Trophoblast cell (in vitro differentiated cells and primary cell): ENCODE measurements around the gene ARHGAP26.

Experiments
- DNase-seq, 2 donors: peaks; one replicate each; pipeline ENCODE4 v3.0.0-alpha.2; 2016
- H2AFZ ChIP-seq: 2 replicates; pipeline ENCODE4 v1.6.1; 2013; ENCODE audit warnings: low read length, moderate library complexity, mild to moderate bottlenecking; ENCODE audit not compliant: insufficient read depth, poor library complexity
- H2AK5ac ChIP-seq: 2 replicates; pipeline ENCODE4 v1.6.1; 2013; ENCODE audit warnings: mild to moderate bottlenecking, low read length
- H2BK120ac ChIP-seq: 2 replicates; pipeline ENCODE4 v1.6.1; 2013; ENCODE audit warnings: low read length, mild to moderate bottlenecking, moderate library complexity; ENCODE audit not compliant: insufficient read depth, poor library complexity
- H2BK12ac ChIP-seq: 2 replicates; pipeline ENCODE4 v1.6.1; 2013; ENCODE audit warnings: mild to moderate bottlenecking, low read length, moderate library complexity
- H2BK5ac ChIP-seq: 2 replicates; pipeline ENCODE4 v1.6.1; 2013; ENCODE audit warnings: low read length, low read depth, moderate library complexity, mild to moderate bottlenecking; ENCODE audit not compliant: poor library complexity
- H3K14ac ChIP-seq: 2 replicates; pipeline ENCODE4 v1.6.1; 2013; ENCODE audit warnings: mild to moderate bottlenecking, low read length
- H3K18ac ChIP-seq: 2 replicates; pipeline ENCODE4 v1.6.1; 2013; ENCODE audit warnings: mild to moderate bottlenecking, low read length
- H3K23ac ChIP-seq: 2 replicates; pipeline ENCODE4 v1.6.1; 2013; ENCODE audit warnings: low read length
- H3K27ac ChIP-seq: 2 replicates; pipeline ENCODE4 v1.5.1; 2013; ENCODE audit warnings: low read depth, mild to moderate bottlenecking, inconsistent platforms, low read length, moderate library complexity
- H3K27me3 ChIP-seq: 2 replicates; pipeline ENCODE4 v1.6.1; 2013; ENCODE audit warnings: inconsistent platforms, mild to moderate bottlenecking, low read length, moderate library complexity; ENCODE audit not compliant: insufficient read depth
- H3K36me3 ChIP-seq, 2 experiments: 1 replicate in 1 of 2; 2 replicates in 1 of 2; pipeline ENCODE4 v1.6.1; 2013; ENCODE audit warnings: low read length in 2 of 2, mild to moderate bottlenecking in 2 of 2, moderate library complexity in 1 of 2; ENCODE audit not compliant: insufficient read depth in 2 of 2, control insufficient read depth in 1 of 2
- H3K4ac ChIP-seq: 2 replicates; pipeline ENCODE4 v1.6.1; 2013; ENCODE audit warnings: low read depth, mild to moderate bottlenecking, low read length, moderate library complexity
- H3K4me1 ChIP-seq, 2 experiments: 1 replicate in 1 of 2; 2 replicates in 1 of 2; pipeline ENCODE4 v1.6.1; 2013; ENCODE audit warnings: low read length in 2 of 2, mild to moderate bottlenecking in 2 of 2, moderate library complexity in 1 of 2; ENCODE audit not compliant: insufficient read depth in 2 of 2, control insufficient read depth in 1 of 2
- H3K4me2 ChIP-seq: 2 replicates; pipeline ENCODE4 v1.6.1; 2013; ENCODE audit warnings: inconsistent platforms, mild to moderate bottlenecking, low read length, moderate library complexity
- H3K4me3 ChIP-seq: 2 replicates; pipeline ENCODE4 v1.5.1; 2013; ENCODE audit warnings: mild to moderate bottlenecking, low read depth, low read length, inconsistent platforms
- H3K79me1 ChIP-seq: one replicate; pipeline ENCODE4 v1.6.1; 2013; ENCODE audit warnings: low read length
- H3K79me2 ChIP-seq: 2 replicates; pipeline ENCODE4 v1.6.1; 2013; ENCODE audit warnings: low read length, mild to moderate bottlenecking; ENCODE audit not compliant: control insufficient read depth, insufficient read depth, poor library complexity
- H3K9ac ChIP-seq: 2 replicates; pipeline ENCODE4 v1.6.1; 2013; ENCODE audit warnings: mild to moderate bottlenecking, low read length
- H3K9me3 ChIP-seq: 2 replicates; pipeline ENCODE4 v1.6.1; 2013; ENCODE audit warnings: low read depth, mild to moderate bottlenecking, control low read depth, inconsistent platforms, low read length; ENCODE audit not compliant: insufficient read depth
- H4K12ac ChIP-seq: 2 replicates; pipeline ENCODE4 v1.6.1; 2013; ENCODE audit warnings: low read depth, mild to moderate bottlenecking, low read length, moderate library complexity
- H4K8ac ChIP-seq: 2 replicates; pipeline ENCODE4 v1.6.1; 2013; ENCODE audit warnings: low read depth, mild to moderate bottlenecking, low read length, moderate library complexity
- H4K91ac ChIP-seq: one replicate; pipeline ENCODE4 v1.6.1; 2013; ENCODE audit warnings: low read depth, mild to moderate bottlenecking, low read length, moderate library complexity
- WGBS: extraction: QIAGEN DNeasy Blood & Tissue Kit; methylation state at CpG from one replicate; pipeline ENCODE4 v1.1.7; 2013; ENCODE audit warnings: missing lambda C conversion rate; ENCODE audit not compliant: insufficient read length, insufficient coverage; ENCODE audit errors: extremely low coverage; 5-methylcytosine and 5-hydroxymethylcytosine counted together

ARHGAP26 gene

DNA sequence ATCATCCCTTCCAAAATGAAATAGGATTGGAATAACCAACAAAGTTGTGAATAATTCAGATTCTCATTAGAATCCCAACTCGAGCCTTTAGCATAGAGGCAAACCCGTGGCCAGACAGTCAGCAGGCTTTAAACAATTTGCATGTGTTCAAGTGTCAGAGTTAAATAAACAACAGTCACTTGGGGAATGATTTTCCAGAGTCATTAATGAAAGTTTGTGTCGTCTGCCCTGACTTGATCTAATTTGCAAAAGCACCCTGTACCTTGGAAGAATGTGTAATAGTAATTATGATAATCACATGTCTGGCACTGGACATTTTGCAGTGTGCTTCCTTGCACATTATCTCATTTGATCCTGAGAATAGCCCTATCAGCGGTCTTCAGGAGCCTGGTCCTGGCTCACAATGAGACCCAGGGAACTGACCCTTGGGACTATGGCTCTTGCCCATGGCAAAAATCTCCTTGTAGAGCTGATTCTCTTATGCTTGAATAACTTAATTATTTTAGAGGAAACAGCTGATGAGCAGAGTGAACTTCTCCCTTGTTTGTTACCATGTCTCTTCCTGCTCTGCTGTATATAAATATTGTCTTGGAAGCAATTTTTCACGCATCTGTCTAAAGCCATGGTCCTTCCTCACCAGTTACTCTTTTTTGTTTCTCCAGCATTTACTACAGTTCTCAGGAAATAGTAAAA, 360.6 kb downstream of the ARHGAP26 start:
- H2AK5ac ChIP-seq: no peak overlapping the region
- no peaks in the 10 kb centered on the region for H3K9me3 ChIP-seq
- H3K27me3 ChIP-seq: no peaks in the 10 kb centered on the region
- WGBS: no CpG with 5 or more reads among the region's 5 CpGs
- no peak overlapping the region for H2BK12ac ChIP-seq
- no peak overlapping the region for H3K27ac ChIP-seq
- H3K36me3 ChIP-seq: no peaks in the 10 kb centered on the region
- H2BK5ac ChIP-seq: no peak overlapping the region
- no peak overlapping the region for H2AFZ ChIP-seq
- no peak overlapping the region for H3K4me2 ChIP-seq
- H2BK120ac ChIP-seq: no peak overlapping the region
- H3K4me3 ChIP-seq: no peak overlapping the region
- H3K14ac ChIP-seq: no peak overlapping the region
- DNase-seq: no peak
- no peak overlapping the region for H4K8ac ChIP-seq
- H3K79me2 ChIP-seq: no peaks in the 10 kb centered on the region
- H4K12ac ChIP-seq: no peak overlapping the region
- H3K4me1 ChIP-seq: peaks cover 0 to 1% of the 10 kb centered on the region in 2 experiments
- no peak overlapping the region for H3K9ac ChIP-seq
- H3K4ac ChIP-seq: no peak overlapping the region
- H3K23ac ChIP-seq: no peak overlapping the region
- no peak overlapping the region for H4K91ac ChIP-seq
- H3K18ac ChIP-seq: no peak overlapping the region
- H3K79me1 ChIP-seq: no peaks in the 10 kb centered on the region

DNA sequence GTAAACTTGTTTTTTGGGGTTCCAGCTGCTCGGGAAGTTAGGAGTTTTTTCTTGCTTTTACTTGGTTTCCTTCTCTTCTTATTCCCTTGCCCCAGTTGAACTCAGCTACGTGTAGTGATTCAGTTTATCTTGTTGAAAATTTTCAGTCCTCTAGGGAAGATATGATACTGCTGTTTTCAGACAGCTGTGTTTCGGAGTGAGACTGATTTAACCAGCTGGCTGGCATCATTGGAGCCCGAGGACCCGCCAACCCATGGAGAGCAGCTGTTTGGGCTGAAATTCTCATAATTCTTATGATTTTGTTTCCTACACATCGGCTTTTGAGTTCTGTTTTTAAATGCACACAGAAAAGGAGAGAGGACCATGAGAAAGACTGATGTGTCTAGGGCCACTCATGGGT, 361.8 kb downstream of the ARHGAP26 start:
- no peaks in the 10 kb centered on the region for H3K79me1 ChIP-seq
- H3K27ac ChIP-seq: no peak overlapping the region
- no peak overlapping the region for H2AFZ ChIP-seq
- H3K4me2 ChIP-seq: no peak overlapping the region
- no peak overlapping the region for H2BK5ac ChIP-seq
- no peaks in the 10 kb centered on the region for H3K79me2 ChIP-seq
- H4K91ac ChIP-seq: no peak overlapping the region
- DNase-seq: no peak
- no peaks in the 10 kb centered on the region for H3K36me3 ChIP-seq
- no peak overlapping the region for H3K23ac ChIP-seq
- H3K14ac ChIP-seq: no peak overlapping the region
- no peak overlapping the region for H2AK5ac ChIP-seq
- no peak overlapping the region for H4K8ac ChIP-seq
- H2BK12ac ChIP-seq: no peak overlapping the region
- no peak overlapping the region for H3K4ac ChIP-seq
- no CpG with 5 or more reads among the region's 6 CpGs for WGBS
- H3K9ac ChIP-seq: no peak overlapping the region
- peaks cover 0 to 2% of the 10 kb centered on the region in 2 experiments for H3K4me1 ChIP-seq
- H2BK120ac ChIP-seq: no peak overlapping the region
- H4K12ac ChIP-seq: no peak overlapping the region
- H3K27me3 ChIP-seq: no peaks in the 10 kb centered on the region
- no peak overlapping the region for H3K4me3 ChIP-seq
- H3K9me3 ChIP-seq: no peaks in the 10 kb centered on the region
- H3K18ac ChIP-seq: no peak overlapping the region

DNA sequence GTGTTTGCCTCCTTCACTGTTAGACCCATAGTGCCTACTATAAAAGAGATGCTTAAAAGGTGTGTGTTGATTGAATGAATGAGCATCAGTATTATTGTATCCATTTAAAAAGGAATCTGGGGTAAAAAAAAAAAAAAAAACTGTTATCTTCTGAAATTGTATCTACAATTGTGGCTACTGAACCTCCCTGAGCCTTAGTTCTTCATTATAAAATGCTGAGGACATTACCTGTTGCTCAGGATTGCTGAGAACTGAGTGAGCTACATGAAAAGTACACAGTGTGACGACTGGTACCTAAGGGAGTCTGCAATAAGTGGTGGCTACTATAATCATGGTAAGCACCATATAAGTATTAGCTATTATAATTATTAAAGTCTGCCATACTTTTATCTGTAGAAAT, 362.6 kb downstream of the ARHGAP26 start:
- no peaks in the 10 kb centered on the region for H3K79me1 ChIP-seq
- H2BK120ac ChIP-seq: no peak overlapping the region
- no peaks in the 10 kb centered on the region for H3K79me2 ChIP-seq
- no peak overlapping the region for H3K14ac ChIP-seq
- H3K4me3 ChIP-seq: no peak overlapping the region
- peaks cover 0 to 2% of the 10 kb centered on the region in 2 experiments for H3K4me1 ChIP-seq
- H3K4me2 ChIP-seq: no peak overlapping the region
- DNase-seq: no peak
- H2BK5ac ChIP-seq: no peak overlapping the region
- no CpG with 5 or more reads among the region's 1 CpG for WGBS
- no peak overlapping the region for H3K4ac ChIP-seq
- no peak overlapping the region for H4K12ac ChIP-seq
- H2BK12ac ChIP-seq: no peak overlapping the region
- H3K36me3 ChIP-seq: no peaks in the 10 kb centered on the region
- no peak overlapping the region for H2AFZ ChIP-seq
- H3K27ac ChIP-seq: no peak overlapping the region
- no peak overlapping the region for H3K18ac ChIP-seq
- H3K27me3 ChIP-seq: no peaks in the 10 kb centered on the region
- H2AK5ac ChIP-seq: no peak overlapping the region
- no peaks in the 10 kb centered on the region for H3K9me3 ChIP-seq
- no peak overlapping the region for H3K9ac ChIP-seq
- H3K23ac ChIP-seq: no peak overlapping the region
- no peak overlapping the region for H4K8ac ChIP-seq
- no peak overlapping the region for H4K91ac ChIP-seq

DNA sequence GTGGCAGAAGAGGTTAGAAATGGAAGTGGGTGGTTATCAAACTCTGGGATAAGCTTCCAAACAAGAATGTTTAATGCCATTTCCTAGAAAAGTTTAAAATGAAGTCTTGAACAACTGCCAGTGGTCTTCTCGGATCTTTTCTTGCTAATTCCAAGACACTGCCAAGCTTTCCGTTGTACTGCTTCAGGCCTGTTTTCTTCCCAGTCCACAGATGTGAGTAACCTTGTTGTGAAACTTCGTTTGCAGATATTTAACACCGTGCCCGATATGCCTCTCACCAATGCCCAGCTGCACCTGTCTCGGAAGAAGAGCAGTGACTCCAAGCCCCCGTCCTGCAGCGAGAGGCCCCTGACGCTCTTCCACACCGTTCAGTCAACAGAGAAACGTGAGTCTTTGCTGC, 363.5 kb downstream of the ARHGAP26 start:
- no peak overlapping the region for H2AFZ ChIP-seq
- H3K4me1 ChIP-seq: peaks cover 0 to 2% of the 10 kb centered on the region in 2 experiments
- DNase-seq: no peak
- no peak overlapping the region for H2AK5ac ChIP-seq
- H4K91ac ChIP-seq: no peak overlapping the region
- H3K9me3 ChIP-seq: no peaks in the 10 kb centered on the region
- H2BK12ac ChIP-seq: no peak overlapping the region
- no peak overlapping the region for H3K4ac ChIP-seq
- no peaks in the 10 kb centered on the region for H3K36me3 ChIP-seq
- H4K8ac ChIP-seq: no peak overlapping the region
- no peak overlapping the region for H3K14ac ChIP-seq
- H3K79me1 ChIP-seq: no peaks in the 10 kb centered on the region
- no peak overlapping the region for H3K4me2 ChIP-seq
- no peak overlapping the region for H3K9ac ChIP-seq
- no peak overlapping the region for H3K18ac ChIP-seq
- H2BK5ac ChIP-seq: no peak overlapping the region
- no peak overlapping the region for H4K12ac ChIP-seq
- H3K23ac ChIP-seq: no peak overlapping the region
- H3K79me2 ChIP-seq: no peaks in the 10 kb centered on the region
- no peak overlapping the region for H3K4me3 ChIP-seq
- H3K27ac ChIP-seq: no peak overlapping the region
- H3K27me3 ChIP-seq: no peaks in the 10 kb centered on the region
- H2BK120ac ChIP-seq: no peak overlapping the region
- WGBS: no CpG with 5 or more reads among the region's 11 CpGs
